ENCODE results near the gene SUGT1.

SUGT1 gene

GRCh38 chr13:52738719-52739467 is 86.3 kb downstream of the SUGT1 start:
- DNase-seq: peak; percentile 71

GRCh38 chr13:52739468-52740071 is 86.9 kb downstream of the SUGT1 start, which contains the start of gene CNMD:
CNMD (minus strand) TSS chr13:52739820; CDS start chr13:52739701, 119 bp downstream.
- DNase-seq: no peak

DNA sequence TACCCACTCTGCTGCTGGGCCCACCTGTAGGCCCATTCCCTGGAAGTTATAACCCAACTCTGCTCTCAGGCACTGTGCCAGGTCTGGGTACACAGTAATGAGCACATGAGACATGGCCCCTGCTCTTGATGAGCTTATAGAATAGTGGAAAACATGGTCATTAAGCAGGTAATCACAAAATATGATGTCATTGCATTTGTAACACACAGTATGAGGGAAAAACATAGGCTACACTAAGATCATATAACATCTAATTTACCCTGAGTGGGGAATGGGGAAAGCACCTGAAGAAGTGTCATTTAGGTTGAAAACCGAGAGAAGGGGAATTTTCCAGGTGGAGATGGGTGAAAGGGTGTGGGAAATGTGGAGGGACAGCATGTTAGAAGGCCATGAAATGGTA is 90.9 kb downstream of the SUGT1 start:
- no peak for DNase-seq

DNA sequence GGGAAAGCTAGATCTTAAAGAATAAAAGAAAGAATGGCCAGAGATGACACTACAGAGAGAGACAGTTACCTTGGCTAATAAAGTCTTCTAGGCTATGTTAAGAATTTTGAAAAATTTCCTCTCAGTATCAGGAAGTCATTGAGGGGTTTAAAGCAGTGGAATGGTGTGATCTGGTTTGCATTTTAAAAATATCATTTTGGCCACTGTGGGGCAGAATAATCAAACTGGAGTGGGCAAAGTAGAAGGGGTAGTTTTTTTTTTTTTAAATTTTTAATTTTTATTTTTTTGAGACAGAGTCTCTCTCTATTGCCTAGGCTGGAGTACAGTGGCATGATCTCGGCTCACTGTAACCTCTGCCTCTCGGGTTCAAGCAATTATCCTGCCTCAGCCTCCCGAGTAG is 91.4 kb downstream of the SUGT1 start:
- DNase-seq: peak; percentile 17

DNA sequence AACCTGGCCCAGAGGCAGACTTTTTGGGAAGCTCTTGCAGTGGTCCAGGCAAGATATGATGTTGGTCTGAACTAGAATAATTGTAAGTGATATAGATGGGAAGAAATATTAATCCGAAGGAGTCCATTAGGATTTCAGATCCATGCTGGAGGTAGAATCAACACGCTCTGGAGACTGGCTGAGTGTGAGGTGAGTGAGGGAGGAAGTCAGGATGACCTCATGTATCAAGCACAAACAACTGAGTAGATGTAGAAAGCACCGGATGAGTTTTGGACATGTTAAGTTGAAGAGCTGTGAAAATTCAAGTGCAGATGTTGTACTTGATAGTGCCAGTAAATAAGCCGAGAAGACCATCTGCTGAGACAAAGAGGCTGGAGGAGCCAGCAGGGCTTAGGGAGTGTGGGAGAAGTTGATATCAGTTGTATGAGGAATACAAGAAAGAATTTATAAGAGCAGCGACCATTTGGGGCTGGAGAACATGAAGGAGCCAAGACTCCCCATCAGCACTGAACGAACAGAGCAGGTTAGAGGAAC is 92.3 kb downstream of the SUGT1 start:
- no peak for DNase-seq

- DNase-seq: no peak
Measured at GRCh38 chr13:52746141-52746540, 93.5 kb downstream of the SUGT1 start.

GRCh38 chr13:52749419-52749818 is 96.8 kb downstream of the SUGT1 start:
- no peak for DNase-seq

Measured in hematopoietic multipotent progenitor cell treated with erythropoietin and hydrocortisone succinate and interleukin-3 and kit ligand, for 4 days (in vitro differentiated cells).